Panc1 (cell line): ENCODE measurements around the gene ANKRD23. TPM values are rescaled to one million over a fixed set of nuclear protein-coding genes. Genes with fewer than 3 reads are reported as not detected.

Experiments
- ATAC-seq: fragments of 200-7000 bp; cut with Tn5 transposase; 2 replicates; pipeline ENCODE4 v1.9.1; 2020; ENCODE audit warnings: mild to moderate bottlenecking, moderate library complexity
- BruUV-seq: library from RNA; stranded (reverse); fragments of 400-500 nt; replicated peaks from 2 replicates; lab custom pipeline; 2021; lab: Mats Ljungman, UMichigan
- CTCF ChIA-PET: fragments of 300-600 bp; sonication (Branson Sonifier 250); formaldehyde crosslinking; loops from one replicate; lab custom pipeline; 2022; ENCODE audit warnings: antibody characterized with exemption; lab: Charles Lee
- POLR2A ChIA-PET: fragments of 300-600 bp; sonication (Branson Sonifier 250); formaldehyde crosslinking; loops from one replicate; lab custom pipeline; 2022; ENCODE audit warnings: antibody characterized with exemption; lab: Charles Lee
- DNase-seq: peaks from one replicate; pipeline ENCODE4 v3.0.0-alpha.2; 2010; ENCODE audit warnings: low read depth, low spot score
- H3K27ac ChIP-seq: 2 replicates; pipeline ENCODE4 v1.5.1; 2011; ENCODE audit warnings: mild to moderate bottlenecking, low read length, inconsistent platforms
- H3K27me3 ChIP-seq: fragments of 200-500 bp; sonication (Bioruptor generic); 2 replicates; pipeline ENCODE4 v1.6.0; 2014; ENCODE audit warnings: low read length, inconsistent platforms; ENCODE audit not compliant: control insufficient read depth, insufficient read depth
- H3K36me3 ChIP-seq: fragments of 200-500 bp; sonication (Bioruptor generic); 2 replicates; pipeline ENCODE4 v1.5.1; 2014; ENCODE audit warnings: inconsistent platforms, mild to moderate bottlenecking, low read length, moderate library complexity; ENCODE audit not compliant: control insufficient read depth, insufficient read depth
- H3K4me1 ChIP-seq: 2 replicates; pipeline ENCODE4 v1.5.1; 2011; ENCODE audit warnings: inconsistent platforms, mild to moderate bottlenecking, low read length, moderate library complexity; ENCODE audit not compliant: control insufficient read depth, insufficient read depth
- H3K4me3 ChIP-seq, 2 experiments: 2 replicates each; pipeline ENCODE4 v1.5.1; 2011 to 2012; ENCODE audit warnings: low read depth in 2 of 2, low read length in 2 of 2, mild to moderate bottlenecking in 2 of 2, inconsistent platforms in 1 of 2, moderate library complexity in 1 of 2
- H3K9me3 ChIP-seq: fragments of 200-500 bp; sonication (Bioruptor generic); 2 replicates; pipeline ENCODE4 v1.5.1; 2014; ENCODE audit warnings: low read depth, mild to moderate bottlenecking, inconsistent platforms, low read length, moderate library complexity; ENCODE audit not compliant: control insufficient read depth, insufficient read depth
- CTCF ChIP-seq: fragments of 450-650 bp; IDR thresholded peaks from 2 replicates; pipeline ENCODE4 v1.5.1; 2017; ENCODE audit warnings: mild to moderate bottlenecking
- POLR2AphosphoS5 ChIP-seq: IDR thresholded peaks from 2 replicates; pipeline ENCODE4 v1.6.1; 2012; ENCODE audit warnings: mild to moderate bottlenecking, low read depth, low read length, moderate library complexity
- SIN3A ChIP-seq: IDR thresholded peaks from 2 replicates; pipeline ENCODE4 v1.6.1; 2012; ENCODE audit warnings: low read depth, mild to moderate bottlenecking, low read length, moderate library complexity, borderline replicate concordance; ENCODE audit not compliant: insufficient read depth
- TCF7L2 ChIP-seq: IDR thresholded peaks from 2 replicates; pipeline ENCODE4 v1.6.1; 2011; ENCODE audit warnings: mild to moderate bottlenecking, low read depth, low read length, inconsistent platforms
- in situ Hi-C: cut with HindIII; loops from 2 replicates; pipeline ENCODE4 v1.10.0; 2016; ENCODE audit warnings: low sequenced_read_pairs, low pct_unique_long_range_greater_than_20kb
- intact Hi-C: fragments of 100-400 bp; cut with micrococcal nuclease; formaldehyde crosslinking; loops from one replicate; pipeline ENCODE4 v1.10.0; 2022; ENCODE audit not compliant: unreplicated experiment
- total RNA-seq: library from RNA; stranded (reverse); gene quantifications from one replicate; pipeline ENCODE4 v1.2.1, GENCODE V29; 2021; ENCODE audit not compliant: unreplicated experiment
- TF ChIP-seq, protein P1 (sequence below), 2 experiments: IDR thresholded peaks; 2 replicates each; pipeline ENCODE4 v1.6.1; 2011 to 2012; ENCODE audit warnings: low read depth in 2 of 2, control low read depth in 1 of 2, low read length in 1 of 2, mild to moderate bottlenecking in 1 of 2, moderate library complexity in 1 of 2; ENCODE audit not compliant: insufficient read depth in 1 of 2

ANKRD23 gene
- total RNA-seq, 1 experiment from 2014 or later, result 3.2 TPM

GRCh38 chr2:96792772-96793749, 50.8 kb downstream of the ANKRD23 start:
- no peaks in the 10 kb centered on the region for H3K9me3 ChIP-seq
- H3K27ac ChIP-seq, result no peak overlapping the region
- peaks cover 12% of the 10 kb centered on the region for H3K4me1 ChIP-seq
- no peaks in the 10 kb centered on the region for H3K27me3 ChIP-seq
- no TSS peak for BruUV-seq
- 0 out of 2 replicates have a peak, but pooled peaks have one; percentile 28 for ATAC-seq
- ChIA-PET POLR2A (no interaction called here), CTCF (interaction anchor here (0.5 kb wide), 1 partner anchor 15 kb away, joined by 4 read pairs; no protein-coding TSS in a partner anchor)
- TF ChIP-seq SIN3A, result no peak
- TF ChIP-seq, protein P1, sequence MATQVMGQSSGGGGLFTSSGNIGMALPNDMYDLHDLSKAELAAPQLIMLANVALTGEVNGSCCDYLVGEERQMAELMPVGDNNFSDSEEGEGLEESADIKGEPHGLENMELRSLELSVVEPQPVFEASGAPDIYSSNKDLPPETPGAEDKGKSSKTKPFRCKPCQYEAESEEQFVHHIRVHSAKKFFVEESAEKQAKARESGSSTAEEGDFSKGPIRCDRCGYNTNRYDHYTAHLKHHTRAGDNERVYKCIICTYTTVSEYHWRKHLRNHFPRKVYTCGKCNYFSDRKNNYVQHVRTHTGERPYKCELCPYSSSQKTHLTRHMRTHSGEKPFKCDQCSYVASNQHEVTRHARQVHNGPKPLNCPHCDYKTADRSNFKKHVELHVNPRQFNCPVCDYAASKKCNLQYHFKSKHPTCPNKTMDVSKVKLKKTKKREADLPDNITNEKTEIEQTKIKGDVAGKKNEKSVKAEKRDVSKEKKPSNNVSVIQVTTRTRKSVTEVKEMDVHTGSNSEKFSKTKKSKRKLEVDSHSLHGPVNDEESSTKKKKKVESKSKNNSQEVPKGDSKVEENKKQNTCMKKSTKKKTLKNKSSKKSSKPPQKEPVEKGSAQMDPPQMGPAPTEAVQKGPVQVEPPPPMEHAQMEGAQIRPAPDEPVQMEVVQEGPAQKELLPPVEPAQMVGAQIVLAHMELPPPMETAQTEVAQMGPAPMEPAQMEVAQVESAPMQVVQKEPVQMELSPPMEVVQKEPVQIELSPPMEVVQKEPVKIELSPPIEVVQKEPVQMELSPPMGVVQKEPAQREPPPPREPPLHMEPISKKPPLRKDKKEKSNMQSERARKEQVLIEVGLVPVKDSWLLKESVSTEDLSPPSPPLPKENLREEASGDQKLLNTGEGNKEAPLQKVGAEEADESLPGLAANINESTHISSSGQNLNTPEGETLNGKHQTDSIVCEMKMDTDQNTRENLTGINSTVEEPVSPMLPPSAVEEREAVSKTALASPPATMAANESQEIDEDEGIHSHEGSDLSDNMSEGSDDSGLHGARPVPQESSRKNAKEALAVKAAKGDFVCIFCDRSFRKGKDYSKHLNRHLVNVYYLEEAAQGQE (IDR thresholded peaks at IDR 0.05; ENCODE audit: insufficient read depth in 1 of 2, low read depth in 2 of 2, low read length in 1 of 2), result no peak
- no peak for TF ChIP-seq CTCF
- TF ChIP-seq POLR2AphosphoS5, result no peak
- no peak for TF ChIP-seq TCF7L2
- no peaks in the 10 kb centered on the region for H3K36me3 ChIP-seq
- H3K4me3 ChIP-seq, result no peak overlapping the region
- DNase-seq, result no peak
- in situ Hi-C loops (no loop called here), intact Hi-C loops (no loop called here)

DNA sequence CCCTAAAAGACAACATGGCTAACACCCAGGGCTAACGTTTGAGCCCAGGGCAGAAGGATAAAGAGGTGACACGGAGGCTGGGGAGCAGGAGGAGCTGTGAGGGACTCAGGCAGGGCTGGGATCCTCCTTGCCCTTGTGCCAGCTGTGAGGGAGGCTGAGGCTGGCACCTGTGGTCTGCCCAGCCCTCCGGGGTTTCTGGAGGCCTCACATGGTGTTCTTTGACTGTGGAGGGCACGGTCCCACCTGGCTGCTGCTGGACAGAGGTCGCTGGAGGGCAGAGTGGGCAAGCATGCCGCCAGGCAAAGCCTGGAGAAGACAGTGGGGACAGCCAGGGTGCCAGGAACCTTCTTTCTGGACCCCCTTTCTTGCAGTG, 54.6 kb downstream of the ANKRD23 start:
- BruUV-seq, result no TSS peak
- H3K27me3 ChIP-seq, result no peaks in the 10 kb centered on the region
- peaks cover 29% of the 10 kb centered on the region for H3K4me1 ChIP-seq
- H3K27ac ChIP-seq, result no peak overlapping the region
- ChIA-PET CTCF (no interaction called here), POLR2A (interaction anchor here (0.6 kb wide), 1 partner anchor 307 kb away, joined by 8 read pairs; no protein-coding TSS in a partner anchor)
- intact Hi-C loops, result no loop called here
- no peaks in the 10 kb centered on the region for H3K36me3 ChIP-seq
- no peak overlapping the region for H3K4me3 ChIP-seq
- TF ChIP-seq TCF7L2 (no peak), SIN3A (no peak), POLR2AphosphoS5 (no peak), CTCF (no peak)
- TF ChIP-seq, protein P1 (IDR thresholded peaks at IDR 0.05; ENCODE audit: insufficient read depth in 1 of 2, low read depth in 2 of 2, low read length in 1 of 2), result no peak
- no peak for ATAC-seq
- no peak for DNase-seq
- no peaks in the 10 kb centered on the region for H3K9me3 ChIP-seq
- in situ Hi-C loops, result no loop called here
